Measurements from ENCODE around the gene PLEKHM1.
A peak's percentile ranks its signal among the peaks of the same experiment; 100 is the strongest.

Gene PLEKHM1

DNA sequence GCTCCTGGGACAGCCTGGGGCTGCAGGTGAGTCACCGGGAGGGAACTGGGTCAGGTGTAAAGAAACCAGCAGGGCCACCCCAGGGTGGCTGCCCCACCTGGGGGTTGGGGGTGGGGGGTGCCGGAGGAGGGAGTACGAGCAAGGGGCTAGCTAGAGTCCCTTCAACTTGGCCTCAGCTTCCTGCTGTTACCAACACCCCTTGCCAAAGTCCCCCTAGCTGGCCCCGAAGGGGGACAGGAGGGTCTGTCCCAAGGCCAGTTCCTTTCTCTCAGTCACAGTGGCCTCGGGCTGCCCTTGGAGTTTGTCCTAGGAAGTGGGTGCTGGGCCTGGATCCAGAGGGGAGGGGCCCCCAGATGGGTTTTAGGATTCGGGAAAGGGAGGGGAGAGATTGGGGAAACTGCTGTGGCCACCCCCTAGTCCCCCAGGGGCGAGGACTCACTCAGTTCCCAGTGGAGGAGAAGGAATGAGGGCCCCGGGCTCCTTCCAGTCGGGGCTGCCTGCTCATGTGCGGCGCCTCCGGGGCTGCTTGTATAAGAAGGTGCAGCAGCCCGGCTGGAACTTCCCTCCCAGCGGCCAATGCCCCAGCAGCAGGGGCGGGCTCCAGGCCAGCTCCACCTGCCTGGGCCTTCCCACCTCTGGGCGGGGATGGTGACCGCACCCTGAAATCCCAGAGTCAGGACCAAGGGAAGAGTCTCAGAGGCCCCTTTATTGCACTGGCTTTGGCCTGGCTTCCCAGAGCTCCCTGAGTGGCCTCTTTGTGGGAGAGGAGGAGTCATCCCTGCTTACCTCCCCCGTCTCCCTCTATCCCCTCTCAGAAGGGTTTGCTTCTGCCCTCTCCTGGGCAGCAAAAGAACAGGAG is 65.2 kb downstream of the PLEKHM1 start:
- no peak for DNase-seq

DNA sequence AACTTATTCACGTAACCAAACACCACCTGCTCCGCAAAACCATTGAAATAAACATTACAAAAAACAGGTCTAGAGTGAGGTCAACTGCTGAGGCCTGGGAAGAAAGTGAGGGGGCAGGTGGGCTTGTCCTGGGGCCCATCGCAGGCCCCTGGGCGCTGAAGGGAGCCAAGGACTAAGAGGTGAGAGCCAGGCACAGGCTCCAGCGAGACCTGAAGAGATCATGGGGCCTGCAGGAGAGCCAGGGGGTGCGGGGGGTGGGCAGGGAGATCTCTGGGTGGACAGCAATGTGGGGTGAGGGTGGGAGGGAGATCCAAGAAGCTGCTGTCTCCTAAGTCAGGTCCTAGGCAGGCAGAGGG is 65.8 kb downstream of the PLEKHM1 start:
- no peak for DNase-seq

DNA sequence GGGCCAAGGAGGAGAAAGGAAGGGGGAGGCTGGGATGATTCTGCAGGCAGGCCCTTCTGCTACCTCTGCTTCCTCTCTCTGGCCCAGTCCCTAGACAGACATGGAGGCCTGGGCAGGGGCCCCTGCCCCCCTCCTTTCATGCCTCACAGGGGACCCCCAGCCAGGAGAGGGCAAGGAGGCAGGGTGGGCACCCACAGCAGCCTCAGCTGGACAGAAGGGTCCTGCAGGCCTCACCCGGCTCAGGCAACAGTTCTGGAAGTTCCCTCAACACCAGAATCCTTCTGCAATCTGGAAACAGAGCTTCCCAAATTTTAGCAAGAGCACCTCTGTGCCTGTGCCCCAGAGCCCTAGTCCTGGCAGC is 66.6 kb downstream of the PLEKHM1 start:
- no peak for DNase-seq

DNA sequence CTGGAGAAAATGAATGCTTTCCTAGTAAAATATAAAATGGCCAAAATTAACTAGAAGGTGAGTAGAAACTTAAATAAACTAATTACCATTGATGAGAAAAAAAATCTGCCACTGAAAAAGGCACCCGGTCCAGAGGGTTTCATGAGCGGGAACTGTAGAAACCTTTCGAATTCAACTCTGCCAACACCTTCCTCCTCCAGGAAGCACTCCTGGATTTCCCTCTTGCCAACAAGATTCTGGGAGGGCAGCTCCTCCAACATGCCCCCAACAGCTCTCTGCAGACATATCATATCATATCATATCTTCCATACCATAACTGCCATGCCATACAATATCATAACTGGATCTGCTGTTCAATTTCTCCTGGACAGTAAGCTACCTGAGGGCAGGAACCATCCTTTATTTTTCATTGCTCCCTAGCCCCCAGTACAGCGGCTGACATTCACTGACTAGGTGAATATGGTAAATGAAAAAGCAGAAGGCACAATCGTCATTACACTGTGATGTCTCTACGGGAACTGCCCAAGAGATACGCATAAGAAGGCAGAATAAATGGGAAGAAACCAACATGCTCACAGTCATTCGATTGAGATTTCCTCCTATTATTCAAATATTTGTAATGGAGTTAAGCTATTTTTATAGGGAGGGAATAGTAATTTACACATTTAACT is 67.1 kb downstream of the PLEKHM1 start:
- DNase-seq: no peak

GRCh38 chr17:45414990-45415881 is 75.3 kb downstream of the PLEKHM1 start:
- DNase-seq: no peak

GRCh38 chr17:45413498-45413923 is 77.0 kb downstream of the PLEKHM1 start:
- DNase-seq: no peak

DNA sequence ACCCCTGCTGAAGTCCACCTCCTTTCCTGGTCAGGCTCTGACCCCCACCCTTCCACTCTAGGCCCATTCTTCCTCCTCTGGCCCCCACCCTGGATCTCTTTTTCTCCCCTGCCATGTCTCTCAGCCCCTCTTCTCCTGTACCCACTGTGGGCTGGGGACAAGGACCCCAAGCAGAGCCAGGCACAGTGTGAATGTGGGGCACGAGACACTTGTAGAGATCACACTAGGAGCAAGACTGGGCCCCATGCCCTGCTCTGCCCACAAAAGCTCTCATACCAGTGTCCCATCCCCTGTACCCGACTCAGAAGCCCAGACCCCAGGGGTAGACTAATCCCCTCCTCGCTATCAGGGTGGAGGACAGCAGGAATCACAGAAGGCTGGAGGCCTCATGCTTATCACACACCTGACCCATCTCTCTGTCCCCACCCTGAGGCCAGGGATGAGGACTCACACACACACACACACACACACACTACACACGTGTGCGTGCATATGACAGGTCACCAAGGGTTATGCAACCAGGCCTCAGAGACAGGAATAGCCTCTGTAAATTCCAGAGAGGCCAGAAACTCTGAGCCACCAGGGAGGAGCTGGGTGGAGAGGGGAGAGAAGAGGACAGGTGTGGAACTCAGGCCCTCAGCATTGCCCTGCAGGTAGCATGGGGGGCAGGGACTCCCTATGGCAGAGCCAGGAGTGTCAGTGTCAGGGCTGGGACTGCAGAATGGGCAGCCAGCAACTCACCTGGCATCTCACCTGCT is 79.0 kb downstream of the PLEKHM1 start:
- DNase-seq: no peak

- DNase-seq: peak; percentile 51 to 60
Observed at GRCh38 chr17:45410144-45411091, 80.1 kb downstream of the PLEKHM1 start.

DNA sequence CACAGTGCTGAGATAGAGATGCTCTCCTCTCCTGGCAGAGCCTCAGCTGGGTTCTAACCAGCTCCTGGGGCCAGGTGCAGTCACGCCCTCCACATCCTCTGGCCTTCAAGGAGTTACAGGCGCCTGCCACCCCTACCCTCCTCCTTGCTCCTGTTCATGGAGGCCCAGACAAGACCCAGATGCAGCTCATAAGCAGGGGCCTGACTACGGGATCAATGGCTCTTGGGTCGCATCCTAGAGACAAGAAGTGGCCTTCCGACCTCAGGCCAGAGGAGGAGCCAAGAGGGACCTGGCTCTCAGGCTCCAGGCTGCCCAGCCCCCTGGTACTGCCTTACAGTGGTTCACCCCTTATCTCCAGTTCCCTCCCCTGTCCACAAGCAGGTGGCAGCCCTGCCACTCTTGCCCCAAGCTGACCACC is 80.9 kb downstream of the PLEKHM1 start:
- DNase-seq: no peak

DNA sequence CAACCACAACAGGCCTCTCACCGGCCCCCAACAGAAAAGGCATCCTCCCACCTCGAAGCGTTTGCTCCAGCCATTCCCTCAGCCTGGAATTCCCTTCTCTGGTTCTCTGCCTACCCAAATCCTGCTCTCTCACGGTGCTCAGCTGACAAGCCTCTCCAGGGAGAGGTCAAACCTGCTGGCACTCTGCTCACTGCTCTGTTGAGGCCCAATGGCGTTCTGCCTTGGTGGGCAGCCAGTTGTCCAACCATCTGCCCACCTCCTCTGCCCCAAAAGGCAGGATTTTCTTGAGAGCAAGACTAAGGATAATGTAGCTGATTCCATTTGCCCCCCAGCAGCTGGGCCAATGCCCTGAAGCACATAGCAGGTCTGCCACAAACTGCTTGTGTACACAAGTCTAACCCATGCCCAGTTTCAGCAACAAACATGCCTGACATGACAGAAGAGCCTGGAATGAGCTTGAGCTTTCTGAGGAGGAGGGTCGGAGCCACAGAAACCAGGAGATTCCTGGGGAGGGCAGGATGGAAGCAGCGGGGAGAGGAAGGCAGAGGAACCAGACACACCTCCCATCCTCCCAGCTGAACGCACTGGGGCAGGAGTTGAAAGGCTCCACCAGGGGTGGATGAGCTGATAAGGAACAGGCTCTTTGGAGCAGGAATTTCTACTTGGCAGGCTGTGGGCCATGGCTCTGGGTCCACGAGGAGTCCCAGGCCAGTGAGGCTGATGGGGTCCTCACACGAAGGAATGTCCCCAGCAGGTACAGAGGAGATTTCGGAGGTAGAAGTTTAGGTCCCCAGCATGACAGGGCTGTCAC is 81.7 kb downstream of the PLEKHM1 start:
- DNase-seq: no peak

- DNase-seq: no peak
Observed at GRCh38 chr17:45406107-45406506, 84.4 kb downstream of the PLEKHM1 start.

DNA sequence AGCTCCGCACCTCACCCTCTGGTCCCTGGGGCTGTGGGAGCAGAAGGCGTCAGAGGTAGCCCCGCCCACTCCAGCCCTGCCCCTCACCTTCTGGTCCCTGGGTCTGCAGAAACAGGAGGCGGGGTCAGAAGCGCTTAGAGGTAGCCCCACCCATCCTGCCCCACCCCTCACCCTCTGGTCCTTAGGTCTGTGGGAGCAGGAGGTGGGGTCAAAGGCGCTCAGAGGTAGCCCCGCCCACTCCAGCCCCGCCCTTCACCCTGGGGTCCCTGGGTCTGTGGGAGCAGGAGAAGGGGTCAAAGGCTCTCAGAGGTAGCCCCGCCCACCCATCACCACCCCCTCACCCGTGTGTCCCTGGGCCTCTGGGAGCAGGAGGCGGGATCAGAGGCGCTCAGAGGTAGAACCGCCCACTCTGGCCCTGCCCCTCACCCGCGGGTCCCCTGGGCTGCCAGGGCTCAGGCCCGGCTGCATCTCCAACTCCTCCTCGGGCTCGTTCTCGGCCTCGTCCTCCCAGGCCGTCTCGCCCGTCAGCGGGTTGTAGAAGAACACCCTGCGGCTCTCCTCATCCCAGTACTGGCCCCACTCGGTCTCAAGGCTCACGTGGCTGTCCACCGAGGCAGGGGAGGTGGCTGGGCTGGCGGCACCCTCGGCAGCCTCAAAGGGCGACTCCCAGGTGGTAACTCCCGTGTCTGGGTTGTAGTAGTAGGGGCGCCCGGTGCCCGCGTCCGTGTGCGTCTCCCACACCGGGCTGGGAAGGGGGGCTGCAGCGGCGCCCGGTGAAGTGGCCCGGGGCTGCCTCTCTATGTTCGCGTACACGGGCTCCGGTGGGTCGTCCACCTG is 85.1 kb downstream of the PLEKHM1 start:
- DNase-seq: no peak

- no peak for DNase-seq
Observed at GRCh38 chr17:45404870-45405249, 85.7 kb downstream of the PLEKHM1 start.

GRCh38 chr17:45403906-45404490 is 86.5 kb downstream of the PLEKHM1 start:
- no peak for DNase-seq

GRCh38 chr17:45402916-45403315 is 87.6 kb downstream of the PLEKHM1 start:
- DNase-seq: no peak

- DNase-seq: no peak
Observed at GRCh38 chr17:45398800-45399199, 91.7 kb downstream of the PLEKHM1 start.

DNA sequence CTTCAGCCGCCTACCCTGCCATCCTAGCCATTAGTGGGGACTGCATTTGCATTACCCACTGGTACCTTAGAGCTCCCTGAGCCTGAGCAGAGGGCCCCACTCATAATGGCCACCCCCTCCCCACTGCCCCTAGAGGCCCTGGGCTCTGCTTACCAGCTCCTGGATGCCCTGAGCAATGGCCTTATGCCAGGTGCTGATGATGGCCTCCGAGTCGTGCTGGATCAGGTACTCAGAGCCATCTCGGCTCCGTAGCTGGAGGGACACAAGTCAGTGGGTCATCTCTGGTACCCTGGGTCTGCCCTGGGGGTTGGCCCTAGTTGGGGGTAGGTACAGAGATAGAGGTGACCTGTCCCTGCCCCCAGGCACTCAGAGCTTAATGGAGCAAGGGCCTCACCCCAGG is 92.7 kb downstream of the PLEKHM1 start:
- no peak for DNase-seq

GRCh38 chr17:45396496-45397205 is 93.9 kb downstream of the PLEKHM1 start:
- DNase-seq: no peak
